Brain microvascular endothelial cell (primary cell): ENCODE measurements around the gene EXOSC7.
A peak's percentile ranks its signal among the peaks of the same experiment; 100 is the strongest.

Source experiments
- DNase-seq: peaks from one replicate; pipeline ENCODE4 v3.0.0-alpha.2; 2020
- H3K27ac ChIP-seq: fragments of 250-450 bp; sonication (Bioruptor Pico); 2 replicates; pipeline ENCODE4 v1.5.1; 2020; ENCODE audit warnings: mild to moderate bottlenecking, moderate library complexity
- H3K27me3 ChIP-seq: fragments of 250-450 bp; sonication (Bioruptor Pico); replicated peaks from 2 replicates; pipeline ENCODE4 v1.5.1; 2020; ENCODE audit warnings: mild to moderate bottlenecking
- H3K36me3 ChIP-seq: fragments of 250-450 bp; sonication (Bioruptor Pico); replicated peaks from 2 replicates; pipeline ENCODE4 v1.5.1; 2020; ENCODE audit warnings: mild to moderate bottlenecking
- H3K4me3 ChIP-seq: 2 replicates; pipeline ENCODE4 v1.5.1; 2011; ENCODE audit warnings: low read depth, mild to moderate bottlenecking, control low read depth, low read length, moderate library complexity
- in situ Hi-C: cut with HindIII; loops from 2 replicates; pipeline ENCODE4 v1.10.0; 2017; ENCODE audit warnings: low sequenced_read_pairs, low pct_ligation_motif_present
- TF ChIP-seq, protein P1 (sequence below): IDR thresholded peaks from 2 replicates; pipeline ENCODE4 v1.5.1; 2011; ENCODE audit warnings: low read depth, mild to moderate bottlenecking, moderate library complexity, low read length, control low read depth, inconsistent platforms; ENCODE audit errors: missing control alignments

Gene EXOSC7

DNA sequence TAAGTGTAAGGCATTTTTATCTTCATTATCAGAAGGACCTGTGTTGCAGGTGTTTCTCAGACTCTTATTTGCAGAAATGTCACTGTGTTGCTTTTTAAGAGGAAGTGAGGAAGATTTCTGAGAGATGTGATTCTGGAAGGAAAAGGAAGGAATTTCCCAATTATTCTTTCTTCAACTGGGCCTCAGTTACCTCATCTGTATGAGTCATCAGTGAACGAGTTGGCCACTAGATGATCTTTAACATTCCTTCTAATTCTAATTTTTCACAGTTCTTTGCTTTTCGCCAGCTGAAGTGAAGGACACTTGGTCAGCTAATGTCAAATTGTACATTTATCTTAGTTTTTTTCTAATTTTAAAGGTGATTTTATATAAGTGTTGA is 79.0 kb downstream of the EXOSC7 start:
- no peak overlapping the region for H3K4me3 ChIP-seq
- no peaks in the 10 kb centered on the region for H3K27me3 ChIP-seq
- TF ChIP-seq, protein P1, sequence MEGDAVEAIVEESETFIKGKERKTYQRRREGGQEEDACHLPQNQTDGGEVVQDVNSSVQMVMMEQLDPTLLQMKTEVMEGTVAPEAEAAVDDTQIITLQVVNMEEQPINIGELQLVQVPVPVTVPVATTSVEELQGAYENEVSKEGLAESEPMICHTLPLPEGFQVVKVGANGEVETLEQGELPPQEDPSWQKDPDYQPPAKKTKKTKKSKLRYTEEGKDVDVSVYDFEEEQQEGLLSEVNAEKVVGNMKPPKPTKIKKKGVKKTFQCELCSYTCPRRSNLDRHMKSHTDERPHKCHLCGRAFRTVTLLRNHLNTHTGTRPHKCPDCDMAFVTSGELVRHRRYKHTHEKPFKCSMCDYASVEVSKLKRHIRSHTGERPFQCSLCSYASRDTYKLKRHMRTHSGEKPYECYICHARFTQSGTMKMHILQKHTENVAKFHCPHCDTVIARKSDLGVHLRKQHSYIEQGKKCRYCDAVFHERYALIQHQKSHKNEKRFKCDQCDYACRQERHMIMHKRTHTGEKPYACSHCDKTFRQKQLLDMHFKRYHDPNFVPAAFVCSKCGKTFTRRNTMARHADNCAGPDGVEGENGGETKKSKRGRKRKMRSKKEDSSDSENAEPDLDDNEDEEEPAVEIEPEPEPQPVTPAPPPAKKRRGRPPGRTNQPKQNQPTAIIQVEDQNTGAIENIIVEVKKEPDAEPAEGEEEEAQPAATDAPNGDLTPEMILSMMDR = no peak
- in situ Hi-C loops = no loop called here
- no peaks in the 10 kb centered on the region for H3K36me3 ChIP-seq
- no peak for DNase-seq
- peak overlapping the region; percentile 40 for H3K27ac ChIP-seq

DNA sequence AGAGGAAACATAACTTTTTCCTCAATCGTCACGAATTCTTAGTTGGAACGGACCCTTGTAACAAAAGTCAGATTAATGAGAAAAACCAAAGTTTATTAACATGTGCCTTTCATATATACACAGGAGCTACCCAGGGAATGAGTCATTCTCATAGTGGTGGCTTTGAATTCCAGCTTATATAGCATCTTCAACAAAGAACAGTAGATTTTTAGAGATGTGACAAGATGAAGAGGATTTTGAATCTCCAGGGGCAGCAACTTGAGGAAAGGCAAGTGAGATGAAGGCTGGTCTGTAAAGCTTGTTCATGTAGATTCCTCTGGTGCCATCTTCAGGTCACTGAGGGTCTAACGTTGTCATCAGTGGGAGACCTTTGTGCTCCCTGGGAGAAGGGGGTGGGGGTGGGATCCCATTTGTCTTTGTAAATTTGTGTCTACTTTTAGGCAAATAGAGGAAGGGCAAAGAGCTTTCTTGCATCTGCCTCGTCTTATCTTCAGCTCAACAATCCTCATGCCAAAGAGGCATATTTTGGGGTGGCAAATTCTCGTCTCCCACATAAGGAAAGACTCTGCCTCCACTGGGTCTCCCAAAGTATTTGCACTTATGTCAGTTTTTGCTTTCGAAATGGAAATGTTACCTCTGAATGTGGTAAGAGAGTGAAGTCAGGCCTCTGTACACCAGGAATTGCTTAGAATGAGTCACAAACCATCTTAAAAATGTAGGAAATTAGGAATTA is 79.5 kb downstream of the EXOSC7 start:
- no peak for DNase-seq
- TF ChIP-seq, protein P1 = peak; percentile 15
- Histone ChIP-seq H3K27ac (peak overlapping the region; percentile 40), H3K27me3 (no peaks in the 10 kb centered on the region), H3K36me3 (no peaks in the 10 kb centered on the region), H3K4me3 (no peak overlapping the region)
- in situ Hi-C loops = no loop called here

DNA sequence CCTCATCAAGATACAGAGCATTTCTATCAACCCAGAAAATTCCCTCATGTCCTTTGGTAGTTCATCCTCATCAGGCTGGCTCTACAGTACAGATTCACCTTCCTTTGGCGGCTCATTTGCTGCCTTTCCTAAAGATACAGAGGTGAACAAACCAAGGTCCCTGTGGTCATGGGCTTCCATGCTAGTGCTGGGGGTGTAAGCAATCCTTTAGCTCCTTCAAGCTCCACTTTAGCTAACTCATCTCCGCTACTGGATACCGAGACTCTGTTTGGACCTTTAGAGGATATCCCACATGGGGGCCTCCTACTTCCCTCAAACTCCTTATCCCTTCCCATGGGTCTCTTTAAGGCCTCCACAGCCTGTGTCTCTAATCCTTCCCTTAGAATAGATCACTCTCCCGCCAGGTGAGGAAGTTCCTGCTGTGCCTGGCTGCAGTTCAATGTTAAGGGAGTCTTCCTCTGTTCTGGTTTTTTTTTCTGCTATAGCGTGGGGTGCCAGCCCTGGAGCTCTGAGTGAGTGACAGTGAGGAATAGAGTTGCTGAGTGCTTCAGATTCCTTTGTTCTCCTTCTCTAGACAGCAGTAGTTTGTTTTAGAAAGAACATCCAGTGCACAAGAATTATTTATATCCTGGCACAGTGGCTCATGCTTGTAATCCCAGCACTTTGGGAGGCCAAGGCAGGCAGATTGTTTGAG is 80.7 kb downstream of the EXOSC7 start:
- no peak overlapping the region for H3K27ac ChIP-seq
- no peak overlapping the region for H3K4me3 ChIP-seq
- H3K27me3 ChIP-seq = no peaks in the 10 kb centered on the region
- H3K36me3 ChIP-seq = no peaks in the 10 kb centered on the region
- in situ Hi-C loops = no loop called here
- DNase-seq = no peak
- TF ChIP-seq, protein P1 = no peak

DNA sequence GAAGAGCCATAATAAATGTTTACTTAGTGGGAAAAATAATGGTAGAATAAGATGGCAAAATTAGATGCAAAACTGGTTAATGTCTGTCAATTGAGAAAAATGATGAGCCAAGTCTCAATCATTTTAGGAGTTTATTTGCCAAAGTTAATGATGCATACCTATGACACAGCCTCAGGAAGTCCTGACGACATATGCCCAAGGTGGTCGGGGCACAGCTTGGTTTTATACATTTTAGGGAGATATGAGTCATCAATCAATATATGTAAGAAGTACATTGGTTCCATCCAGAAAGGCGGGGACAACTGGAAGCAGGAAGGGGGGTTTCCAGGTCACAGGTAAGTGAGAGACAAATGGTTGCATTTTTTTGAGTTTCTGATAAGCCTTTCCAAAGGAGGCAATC is 81.5 kb downstream of the EXOSC7 start:
- no peak for DNase-seq
- in situ Hi-C loops = no loop called here
- no peaks in the 10 kb centered on the region for H3K27me3 ChIP-seq

DNA sequence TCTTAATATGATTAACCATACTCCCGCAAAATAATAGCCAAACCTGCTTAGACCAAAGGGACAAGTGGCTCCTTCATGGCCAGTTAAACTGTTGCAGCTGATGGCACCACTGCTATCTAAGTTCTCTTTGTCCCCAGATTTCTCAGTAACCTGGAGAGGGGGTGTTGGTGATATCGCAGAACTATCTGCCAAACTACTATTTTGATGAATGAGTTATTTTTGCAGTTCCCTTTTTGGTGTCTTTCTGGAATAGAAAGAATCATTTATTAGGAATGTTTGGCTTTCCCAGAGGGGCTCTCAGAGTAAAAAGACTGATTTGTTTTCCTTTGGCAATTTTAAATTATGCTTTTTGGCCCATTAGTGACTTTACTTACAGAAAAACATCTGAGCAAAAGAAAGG is 83.1 kb downstream of the EXOSC7 start:
- TF ChIP-seq, protein P1 = no peak
- in situ Hi-C loops = no loop called here
- no peak overlapping the region for H3K27ac ChIP-seq

More for the DNA sequence above, 81.5 kb downstream of the EXOSC7 start:
- Histone ChIP-seq H3K27ac (no peak overlapping the region), H3K36me3 (no peaks in the 10 kb centered on the region), H3K4me3 (no peak overlapping the region)
- TF ChIP-seq, protein P1 = no peak

More for the DNA sequence above, 83.1 kb downstream of the EXOSC7 start:
- no peaks in the 10 kb centered on the region for H3K36me3 ChIP-seq
- H3K4me3 ChIP-seq = no peak overlapping the region
- H3K27me3 ChIP-seq = no peaks in the 10 kb centered on the region
- DNase-seq = no peak
